Stimulated activated CD4-positive, alpha-beta T cell treated with anti-CD3 and anti-CD28 coated beads, TNF-alpha, amount 100 ng/mL, for 4 hours (primary cell): Measurements from ENCODE around the gene LATS2.

Experiments
- DNase-seq, 3 experiments: peaks; one replicate each; pipeline ENCODE4 v3.0.0-alpha.2; 2020; ENCODE audit warnings: low read depth in 3 of 3

Gene LATS2

GRCh38 chr13:21015284-21015683, 46.1 kb downstream of the LATS2 start:
- no peak for DNase-seq

GRCh38 chr13:21014502-21015170, 46.8 kb downstream of the LATS2 start:
- no peak for DNase-seq

GRCh38 chr13:21014139-21014501, 47.3 kb downstream of the LATS2 start:
- DNase-seq = no peak

- no peak for DNase-seq
Observed at GRCh38 chr13:21013682-21014038, 47.7 kb downstream of the LATS2 start.

- DNase-seq = no peak
Observed at GRCh38 chr13:21012841-21013681, 48.3 kb downstream of the LATS2 start.

- no peak for DNase-seq
Observed at GRCh38 chr13:21012211-21012610, 49.2 kb downstream of the LATS2 start.

GRCh38 chr13:21011378-21011777, 50.0 kb downstream of the LATS2 start:
- no peak for DNase-seq

GRCh38 chr13:21010621-21011020, 50.8 kb downstream of the LATS2 start:
- no peak for DNase-seq

- DNase-seq = no peak
Observed at GRCh38 chr13:21009036-21009435, 52.4 kb downstream of the LATS2 start.

GRCh38 chr13:21008026-21008425, 53.4 kb downstream of the LATS2 start:
- DNase-seq = no peak

GRCh38 chr13:21006141-21007005, 55.0 kb downstream of the LATS2 start:
- no peak for DNase-seq

- no peak for DNase-seq
Observed at GRCh38 chr13:21005193-21005592, 56.2 kb downstream of the LATS2 start.

GRCh38 chr13:21001471-21001870, 59.9 kb downstream of the LATS2 start:
- no peak for DNase-seq

- DNase-seq = no peak
Observed at GRCh38 chr13:21000647-21001046, 60.7 kb downstream of the LATS2 start.

GRCh38 chr13:20998649-20999415, 62.6 kb downstream of the LATS2 start:
- no peak for DNase-seq

- DNase-seq = no peak
Observed at GRCh38 chr13:20997301-20998161, 63.9 kb downstream of the LATS2 start.

GRCh38 chr13:20995245-20995838, 66.0 kb downstream of the LATS2 start:
- DNase-seq = no peak

GRCh38 chr13:20994441-20994821, 67.0 kb downstream of the LATS2 start:
- no peak for DNase-seq

GRCh38 chr13:20993661-20994440, 67.5 kb downstream of the LATS2 start:
- DNase-seq = no peak

- no peak for DNase-seq
Observed at GRCh38 chr13:20993211-20993610, 68.2 kb downstream of the LATS2 start.
